Measurements from ENCODE around the gene SUSD3.
A peak's percentile ranks its signal among the peaks of the same experiment; 100 is the strongest.

The SUSD3 gene

DNA sequence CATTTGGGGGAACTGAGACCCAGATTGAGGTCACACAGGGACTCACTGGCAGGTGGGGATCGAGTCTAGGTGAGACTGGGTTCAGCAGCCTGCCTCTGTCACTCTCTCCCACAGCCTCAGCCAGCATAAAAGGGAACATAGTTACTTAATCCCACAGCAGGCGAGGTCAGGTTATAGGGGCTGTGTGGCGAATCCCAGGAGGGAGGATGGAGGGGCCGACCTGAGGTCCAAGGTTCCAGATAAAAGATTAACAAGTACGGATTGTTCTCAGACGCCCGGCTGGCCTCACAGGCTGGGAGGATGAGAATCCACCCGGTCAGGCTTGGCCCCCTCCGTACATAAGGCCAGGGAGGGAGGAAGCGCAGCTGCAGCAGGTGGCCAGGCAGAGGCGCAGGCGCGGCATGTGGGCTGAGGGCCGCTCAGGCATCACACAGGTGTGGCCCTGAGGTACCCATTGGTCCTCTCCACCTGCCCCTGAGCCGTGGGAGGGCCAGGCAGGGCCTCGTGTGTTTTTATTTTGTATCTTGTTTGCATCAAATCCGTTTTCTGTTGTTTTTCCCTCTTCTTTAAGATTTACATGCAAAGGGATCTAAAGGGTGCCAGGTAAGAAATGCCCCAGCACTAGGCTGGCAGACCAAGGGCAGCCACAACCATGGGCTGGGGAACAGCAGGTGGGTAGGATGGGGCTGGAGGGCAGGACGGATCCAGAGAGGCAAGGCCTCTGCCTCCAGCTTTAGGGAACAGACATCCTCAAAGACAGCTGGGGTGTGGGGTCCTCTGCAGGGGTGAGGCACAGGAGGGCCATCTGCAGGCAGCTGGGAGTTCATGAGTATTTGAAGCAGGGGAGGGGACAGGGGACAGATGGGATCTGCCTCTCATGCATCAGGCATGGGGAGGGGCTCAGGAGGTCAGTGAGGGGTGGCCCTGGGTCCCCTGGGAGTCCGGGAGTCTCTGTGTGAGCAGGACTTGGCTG, 3.6 kb downstream of the SUSD3 start:
- Histone ChIP-seq H3K4me1 (ENCODE audit: control insufficient read depth, insufficient read depth, low read length) (peaks cover 7% of the 10 kb centered on the region), H3K36me3 (ENCODE audit: control insufficient read depth in 2 of 2, insufficient read depth in 2 of 2, low read length in 2 of 2) (no peaks in the 10 kb centered on the region), H3K27me3 (ENCODE audit: control insufficient read depth in 1 of 2, insufficient read depth in 2 of 2, low read length in 2 of 2) (peaks cover 5 to 6% of the 10 kb centered on the region in 2 donors)

DNA sequence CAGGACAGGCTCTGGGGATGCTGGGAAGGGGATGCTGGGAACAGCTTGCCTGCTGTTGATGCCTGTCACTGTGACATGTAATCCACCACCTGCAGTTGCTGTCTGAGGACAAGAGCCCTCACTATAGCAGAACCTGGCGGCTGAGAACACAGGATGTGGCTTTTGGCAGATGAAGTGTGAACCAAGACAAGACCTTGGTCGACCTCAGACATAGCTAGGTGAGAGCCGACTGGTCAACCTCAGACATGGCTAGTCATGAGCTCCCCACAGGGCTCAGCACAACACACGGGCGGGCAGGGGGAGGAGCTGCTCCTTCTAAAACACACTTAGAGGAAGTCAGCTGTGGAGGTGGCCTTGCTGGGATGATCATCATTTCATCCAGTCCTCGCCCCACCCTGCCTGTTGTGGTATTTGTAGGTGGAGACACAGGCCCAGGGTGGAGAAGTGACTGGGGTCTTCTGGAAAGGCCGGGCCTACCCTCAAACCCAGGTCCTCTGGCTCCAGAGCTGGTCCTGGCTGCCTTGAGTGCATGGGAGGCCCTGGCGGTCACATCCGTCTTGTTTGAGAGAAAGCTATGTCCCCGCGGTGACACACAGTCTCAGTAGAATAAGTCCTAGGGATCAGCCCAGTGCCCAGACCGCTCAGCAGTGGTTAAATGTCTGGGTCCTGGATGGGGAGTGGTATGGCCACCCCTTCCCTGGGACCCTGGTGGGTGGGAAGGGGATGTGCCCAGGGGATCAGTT, 6.1 kb downstream of the SUSD3 start:
- Histone ChIP-seq H3K36me3 (ENCODE audit: control insufficient read depth in 2 of 2, insufficient read depth in 2 of 2, low read length in 2 of 2) (no peaks in the 10 kb centered on the region), H3K4me1 (ENCODE audit: control insufficient read depth, insufficient read depth, low read length) (no peaks in the 10 kb centered on the region), H3K9me3 (ENCODE audit: control insufficient read depth in 2 of 2, low read length in 2 of 2) (no peaks in the 10 kb centered on the region), H3K27ac (ENCODE audit: low read length) (no peak overlapping the region), H3K9ac (ENCODE audit: low read length in 2 of 2) (no peak overlapping the region), H3K27me3 (ENCODE audit: control insufficient read depth in 1 of 2, insufficient read depth in 2 of 2, low read length in 2 of 2) (peaks cover 0 to 6% of the 10 kb centered on the region in 2 donors), H3K4me3 (ENCODE audit: low read length in 2 of 2) (no peak overlapping the region)

More for the DNA sequence above, 3.6 kb downstream of the SUSD3 start:
- no peak overlapping the region for H3K9ac ChIP-seq (ENCODE audit: low read length in 2 of 2)
- no peak overlapping the region for H3K27ac ChIP-seq (ENCODE audit: low read length)
- no peaks in the 10 kb centered on the region for H3K9me3 ChIP-seq (ENCODE audit: control insufficient read depth in 2 of 2, low read length in 2 of 2)
- H3K4me3 ChIP-seq (ENCODE audit: low read length in 2 of 2) = no peak overlapping the region

DNA sequence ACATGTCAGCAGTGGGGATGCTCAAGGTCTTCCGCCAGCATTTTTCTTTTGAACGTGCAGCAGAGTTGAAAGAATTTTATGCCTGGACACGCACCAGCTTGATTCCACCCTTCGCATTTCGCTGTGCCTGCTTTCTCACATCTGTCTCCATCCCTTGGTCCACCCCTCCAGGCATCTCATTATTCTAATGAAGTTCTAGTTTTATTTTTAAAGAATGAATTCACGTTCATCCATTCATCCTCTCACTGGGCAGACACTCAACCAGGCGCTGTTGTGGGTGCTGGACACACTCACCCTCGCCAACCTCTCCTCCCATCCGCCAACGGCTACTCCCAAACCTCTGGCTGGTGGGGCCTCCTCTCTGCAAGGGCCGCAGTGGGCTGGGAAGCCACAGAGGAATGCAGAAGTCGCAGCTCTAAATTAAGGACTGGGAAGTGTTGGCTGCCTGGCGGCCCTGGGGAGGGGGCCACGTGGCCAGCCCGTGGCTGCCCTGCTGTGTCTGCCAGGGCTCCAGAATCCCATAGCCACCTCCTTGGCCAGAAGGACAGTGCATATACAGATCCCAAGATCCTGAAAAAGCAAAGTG, 6.7 kb downstream of the SUSD3 start:
- Histone ChIP-seq H3K9me3 (ENCODE audit: control insufficient read depth in 2 of 2, low read length in 2 of 2) (no peaks in the 10 kb centered on the region), H3K4me1 (ENCODE audit: control insufficient read depth, insufficient read depth, low read length) (no peaks in the 10 kb centered on the region), H3K9ac (ENCODE audit: low read length in 2 of 2) (no peak overlapping the region), H3K27me3 (ENCODE audit: control insufficient read depth in 1 of 2, insufficient read depth in 2 of 2, low read length in 2 of 2) (peaks cover 0 to 6% of the 10 kb centered on the region in 2 donors), H3K27ac (ENCODE audit: low read length) (no peak overlapping the region), H3K4me3 (ENCODE audit: low read length in 2 of 2) (no peak overlapping the region), H3K36me3 (ENCODE audit: control insufficient read depth in 2 of 2, insufficient read depth in 2 of 2, low read length in 2 of 2) (no peaks in the 10 kb centered on the region)

DNA sequence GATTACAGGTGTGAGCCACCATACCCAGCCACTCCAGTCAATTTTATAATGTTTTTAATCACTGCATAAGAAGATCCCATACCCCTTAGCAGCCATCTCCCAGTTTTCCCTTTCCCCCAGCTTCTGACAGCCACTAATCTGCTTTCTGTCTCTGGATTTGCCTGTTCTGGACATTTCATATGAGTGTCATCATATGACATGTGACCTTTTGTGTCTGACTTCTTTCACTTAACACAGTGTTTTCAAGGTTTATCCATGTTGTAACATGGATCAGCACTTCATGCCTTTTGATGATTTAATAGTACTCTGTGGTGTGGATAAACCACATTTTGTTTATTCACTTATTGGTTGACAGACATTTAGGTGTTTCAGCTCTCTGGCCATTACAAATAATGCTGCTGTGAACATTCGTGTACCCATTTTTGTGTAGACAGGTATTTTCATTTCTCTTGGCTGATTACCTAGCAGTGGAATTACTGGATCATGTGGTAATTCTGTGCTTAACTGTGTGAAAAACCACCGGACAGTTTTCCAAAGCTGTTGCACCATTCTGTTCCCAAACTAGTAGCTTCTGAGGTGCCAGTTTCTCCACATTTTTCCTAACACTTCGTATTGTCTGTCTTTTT, 8.6 kb downstream of the SUSD3 start:
- H3K4me1 ChIP-seq (ENCODE audit: control insufficient read depth, insufficient read depth, low read length) = peaks cover 8% of the 10 kb centered on the region
- H3K27ac ChIP-seq (ENCODE audit: low read length) = no peak overlapping the region
- H3K9me3 ChIP-seq (ENCODE audit: control insufficient read depth in 2 of 2, low read length in 2 of 2) = no peaks in the 10 kb centered on the region
- H3K27me3 ChIP-seq (ENCODE audit: control insufficient read depth in 1 of 2, insufficient read depth in 2 of 2, low read length in 2 of 2) = peaks cover 0 to 3% of the 10 kb centered on the region in 2 donors
- no peak overlapping the region for H3K4me3 ChIP-seq (ENCODE audit: low read length in 2 of 2)
- H3K9ac ChIP-seq (ENCODE audit: low read length in 2 of 2) = no peak overlapping the region
- no peaks in the 10 kb centered on the region for H3K36me3 ChIP-seq (ENCODE audit: control insufficient read depth in 2 of 2, insufficient read depth in 2 of 2, low read length in 2 of 2)

GRCh38 chr9:93068956-93069355, 10.5 kb downstream of the SUSD3 start:
- Histone ChIP-seq H3K9me3 (ENCODE audit: control insufficient read depth in 2 of 2, low read length in 2 of 2) (no peaks in the 10 kb centered on the region), H3K36me3 (ENCODE audit: control insufficient read depth in 2 of 2, insufficient read depth in 2 of 2, low read length in 2 of 2) (no peaks in the 10 kb centered on the region), H3K27ac (ENCODE audit: low read length) (no peak overlapping the region), H3K27me3 (ENCODE audit: control insufficient read depth in 1 of 2, insufficient read depth in 2 of 2, low read length in 2 of 2) (no peaks in the 10 kb centered on the region), H3K4me3 (ENCODE audit: low read length in 2 of 2) (no peak overlapping the region), H3K4me1 (ENCODE audit: control insufficient read depth, insufficient read depth, low read length) (peaks cover 23% of the 10 kb centered on the region), H3K9ac (ENCODE audit: low read length in 2 of 2) (no peak overlapping the region)

DNA sequence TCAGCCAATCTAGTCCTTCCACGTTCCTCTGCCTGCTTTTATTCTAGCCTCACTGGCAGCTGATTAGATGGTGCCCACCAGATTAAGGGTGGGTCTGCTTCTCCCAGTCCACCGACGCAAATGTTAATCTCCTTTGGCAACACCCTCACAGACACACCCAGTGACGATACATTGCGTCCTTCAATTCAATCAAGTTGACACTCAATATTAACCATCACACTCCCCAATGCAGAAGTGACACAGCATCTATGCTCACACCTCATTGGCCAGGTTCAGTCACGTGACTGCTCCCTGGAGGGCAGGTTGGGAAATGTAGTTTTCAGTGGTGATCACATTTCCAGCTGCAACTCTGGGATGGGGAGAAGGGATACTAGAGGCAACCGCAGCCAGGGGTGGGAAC, 13.0 kb downstream of the SUSD3 start:
- Histone ChIP-seq H3K9me3 (ENCODE audit: control insufficient read depth in 2 of 2, low read length in 2 of 2) (no peaks in the 10 kb centered on the region), H3K27ac (ENCODE audit: low read length) (no peak overlapping the region), H3K4me1 (ENCODE audit: control insufficient read depth, insufficient read depth, low read length) (peaks cover 23% of the 10 kb centered on the region), H3K4me3 (ENCODE audit: low read length in 2 of 2) (no peak overlapping the region), H3K36me3 (ENCODE audit: control insufficient read depth in 2 of 2, insufficient read depth in 2 of 2, low read length in 2 of 2) (no peaks in the 10 kb centered on the region), H3K27me3 (ENCODE audit: control insufficient read depth in 1 of 2, insufficient read depth in 2 of 2, low read length in 2 of 2) (no peaks in the 10 kb centered on the region), H3K9ac (ENCODE audit: low read length in 2 of 2) (no peak overlapping the region)

GRCh38 chr9:93072383-93072795, 13.9 kb downstream of the SUSD3 start:
- no peaks in the 10 kb centered on the region for H3K9me3 ChIP-seq (ENCODE audit: control insufficient read depth in 2 of 2, low read length in 2 of 2)
- no peaks in the 10 kb centered on the region for H3K27me3 ChIP-seq (ENCODE audit: control insufficient read depth in 1 of 2, insufficient read depth in 2 of 2, low read length in 2 of 2)
- H3K4me3 ChIP-seq (ENCODE audit: low read length in 2 of 2) = peak overlapping the region in 1 of 2 donors; percentile 54
- peak overlapping the region; percentile 37 for H3K27ac ChIP-seq (ENCODE audit: low read length)
- peaks cover 23% of the 10 kb centered on the region for H3K4me1 ChIP-seq (ENCODE audit: control insufficient read depth, insufficient read depth, low read length)
- H3K36me3 ChIP-seq (ENCODE audit: control insufficient read depth in 2 of 2, insufficient read depth in 2 of 2, low read length in 2 of 2) = no peaks in the 10 kb centered on the region
- no peak overlapping the region for H3K9ac ChIP-seq (ENCODE audit: low read length in 2 of 2)

DNA sequence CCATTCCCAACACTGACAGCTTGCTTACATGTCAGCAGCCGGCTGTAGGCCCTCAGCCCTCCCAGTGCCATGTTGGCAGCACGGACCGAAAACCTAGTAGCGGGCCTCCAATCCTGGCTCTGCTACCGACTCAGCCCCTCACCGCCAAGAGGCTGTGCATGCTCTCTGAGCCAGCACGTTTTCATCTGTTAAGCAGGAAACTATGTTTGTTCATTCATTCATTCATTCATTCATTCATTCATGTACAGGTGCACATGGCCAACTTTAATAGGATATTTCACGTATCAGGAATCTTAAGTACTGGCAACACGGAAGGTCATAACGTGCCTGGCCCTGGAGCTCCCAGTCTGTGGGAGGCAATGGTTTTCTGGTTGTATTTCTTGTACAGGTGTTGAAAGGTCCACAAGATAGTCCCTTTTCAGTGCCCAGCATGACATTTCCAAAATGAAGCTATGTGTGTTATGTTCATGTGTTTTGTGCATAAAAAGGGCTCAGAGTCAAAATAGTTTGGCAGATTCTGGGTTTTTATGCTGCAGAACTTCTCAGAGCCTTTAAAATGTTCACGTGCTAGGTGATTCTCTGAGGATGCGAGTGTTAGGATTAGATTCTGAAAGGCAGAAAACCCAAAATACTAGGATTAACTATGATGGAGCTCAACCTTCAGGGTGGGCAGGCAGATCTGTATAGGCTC, 17.7 kb downstream of the SUSD3 start:
- Histone ChIP-seq H3K27ac (ENCODE audit: low read length) (no peak overlapping the region), H3K9ac (ENCODE audit: low read length in 2 of 2) (no peak overlapping the region), H3K9me3 (ENCODE audit: control insufficient read depth in 2 of 2, low read length in 2 of 2) (no peaks in the 10 kb centered on the region), H3K4me1 (ENCODE audit: control insufficient read depth, insufficient read depth, low read length) (peaks cover 23% of the 10 kb centered on the region), H3K36me3 (ENCODE audit: control insufficient read depth in 2 of 2, insufficient read depth in 2 of 2, low read length in 2 of 2) (no peaks in the 10 kb centered on the region), H3K27me3 (ENCODE audit: control insufficient read depth in 1 of 2, insufficient read depth in 2 of 2, low read length in 2 of 2) (no peaks in the 10 kb centered on the region), H3K4me3 (ENCODE audit: low read length in 2 of 2) (no peak overlapping the region)

DNA sequence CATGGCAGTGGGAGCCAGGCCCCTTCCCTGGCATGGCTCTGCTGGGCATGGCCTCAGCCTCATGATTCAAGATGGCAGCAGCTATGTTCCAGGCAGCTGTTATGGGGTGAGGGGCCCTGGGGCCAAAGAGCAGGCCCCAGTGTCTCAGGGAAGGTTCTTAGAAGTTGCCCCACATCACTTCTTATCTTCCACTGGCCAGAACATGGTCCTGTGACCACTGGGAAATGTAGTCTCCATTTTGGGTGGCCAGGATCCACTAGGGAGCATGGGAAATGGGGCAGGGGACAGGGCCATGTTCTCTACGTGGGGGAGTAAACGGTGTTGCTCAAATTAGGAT, 18.3 kb downstream of the SUSD3 start:
- H3K9ac ChIP-seq (ENCODE audit: low read length in 2 of 2) = no peak overlapping the region
- peaks cover 18% of the 10 kb centered on the region for H3K4me1 ChIP-seq (ENCODE audit: control insufficient read depth, insufficient read depth, low read length)
- no peaks in the 10 kb centered on the region for H3K36me3 ChIP-seq (ENCODE audit: control insufficient read depth in 2 of 2, insufficient read depth in 2 of 2, low read length in 2 of 2)
- no peak overlapping the region for H3K4me3 ChIP-seq (ENCODE audit: low read length in 2 of 2)
- H3K27me3 ChIP-seq (ENCODE audit: control insufficient read depth in 1 of 2, insufficient read depth in 2 of 2, low read length in 2 of 2) = no peaks in the 10 kb centered on the region
- H3K27ac ChIP-seq (ENCODE audit: low read length) = no peak overlapping the region
- no peaks in the 10 kb centered on the region for H3K9me3 ChIP-seq (ENCODE audit: control insufficient read depth in 2 of 2, low read length in 2 of 2)

DNA sequence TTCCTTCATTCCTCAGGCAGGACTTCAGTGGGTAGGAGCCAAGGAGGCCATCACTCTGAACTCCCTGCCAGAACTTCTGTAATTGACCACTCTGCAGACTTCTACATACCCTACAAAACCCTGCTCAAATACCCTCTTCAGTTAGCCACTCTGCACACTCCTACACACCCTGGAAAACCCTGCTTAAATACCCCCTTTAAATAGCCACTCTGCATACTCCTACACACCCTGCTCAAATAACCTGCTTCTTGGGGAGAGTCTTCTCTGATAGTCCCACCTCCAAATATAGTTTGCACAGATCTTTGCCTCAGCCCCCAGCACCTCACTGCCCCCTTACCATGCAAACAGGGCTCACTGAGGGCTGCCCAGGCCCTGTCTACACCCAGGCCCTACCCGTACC, 18.9 kb downstream of the SUSD3 start:
- Histone ChIP-seq H3K9ac (ENCODE audit: low read length in 2 of 2) (no peak overlapping the region), H3K36me3 (ENCODE audit: control insufficient read depth in 2 of 2, insufficient read depth in 2 of 2, low read length in 2 of 2) (no peaks in the 10 kb centered on the region), H3K27me3 (ENCODE audit: control insufficient read depth in 1 of 2, insufficient read depth in 2 of 2, low read length in 2 of 2) (no peaks in the 10 kb centered on the region), H3K4me1 (ENCODE audit: control insufficient read depth, insufficient read depth, low read length) (peaks cover 12% of the 10 kb centered on the region), H3K4me3 (ENCODE audit: low read length in 2 of 2) (no peak overlapping the region), H3K9me3 (ENCODE audit: control insufficient read depth in 2 of 2, low read length in 2 of 2) (no peaks in the 10 kb centered on the region), H3K27ac (ENCODE audit: low read length) (no peak overlapping the region)

Measured in stomach smooth muscle (tissue), 2 donors.